Upper lobe of left lung (tissue), 4 donors: Measurements from ENCODE around the gene CARMIL1.

Experiments used
- CTCF ChIP-seq, 6 experiments: fragments of 450-650 bp in 4 of 6; fragments of 200-600 bp in 2 of 6; sonication (generic) in 2 of 6; IDR thresholded peaks; one replicate each; pipeline ENCODE4 v1.5.1; 2016 to 2019; ENCODE audit warnings: antibody characterized with exemption in 6 of 6
- EP300 ChIP-seq, 4 donors: sonication (generic); formaldehyde crosslinking; IDR thresholded peaks; one replicate each; pipeline ENCODE4 v1.5.1; 2017; ENCODE audit warnings: antibody characterized with exemption in 4 of 4, control low read depth in 2 of 4

DNA sequence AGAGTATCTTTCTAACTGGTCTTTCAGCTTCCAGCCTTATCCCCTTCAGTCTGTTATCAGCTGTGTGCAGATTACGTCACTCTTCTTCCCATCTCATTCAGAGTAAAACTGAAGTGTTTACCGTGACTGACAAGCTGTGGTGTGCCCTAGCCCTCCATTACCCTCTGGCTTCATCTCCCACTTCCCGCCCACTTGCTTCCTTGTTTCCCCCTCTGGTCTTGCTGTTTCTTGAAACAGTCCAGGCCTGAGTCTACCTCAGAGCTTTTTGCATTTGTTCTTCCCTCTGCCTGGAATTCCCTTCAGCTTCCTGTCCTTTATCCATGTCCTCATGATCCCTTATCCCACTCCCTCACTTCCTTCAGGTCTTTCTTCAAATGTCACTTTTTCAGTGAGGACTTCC is 66.9 kb downstream of the CARMIL1 start:
- no peak for TF ChIP-seq EP300 (IDR thresholded peaks at IDR 0.05)
- TF ChIP-seq CTCF (IDR thresholded peaks at IDR 0.05): no peak
